Karpas-422 (cell line): ENCODE data around the gene ZGRF1. TPM values are rescaled to one million over a fixed set of nuclear protein-coding genes. Genes with fewer than 3 reads are reported as not detected.
"Not testable (repeated sequence)": the region's sequence is repeated elsewhere in the genome, so short reads cannot be mapped to it uniquely, and the experiment has no call there.

Experiments used
- DNase-seq: peaks from one replicate; pipeline ENCODE4 v3.0.0-alpha.2; 2015
- H2AFZ ChIP-seq: fragments of 200-600 bp; sonication (generic); 2 replicates; pipeline ENCODE4 v1.6.1; 2014; ENCODE audit warnings: antibody characterized with exemption, low read length, mixed read lengths
- H3K27ac ChIP-seq: fragments of 200-600 bp; sonication (generic); 2 replicates; pipeline ENCODE4 v1.5.1; 2014; ENCODE audit warnings: mild to moderate bottlenecking, low read length, moderate library complexity
- H3K27me3 ChIP-seq: fragments of 200-600 bp; sonication (generic); 2 replicates; pipeline ENCODE4 v1.6.1; 2014; ENCODE audit warnings: low read length, mixed read lengths
- H3K36me3 ChIP-seq: fragments of 200-600 bp; sonication (generic); 2 replicates; pipeline ENCODE4 v1.6.1; 2014; ENCODE audit warnings: low read length, mixed read lengths; ENCODE audit not compliant: insufficient read depth
- H3K4me1 ChIP-seq: fragments of 200-600 bp; sonication (generic); 2 replicates; pipeline ENCODE4 v1.6.1; 2014; ENCODE audit warnings: mild to moderate bottlenecking, low read length, mixed read lengths
- H3K4me2 ChIP-seq: fragments of 200-600 bp; sonication (generic); 2 replicates; pipeline ENCODE4 v1.6.1; 2014; ENCODE audit warnings: low read length, low read depth, mild to moderate bottlenecking; ENCODE audit not compliant: poor library complexity, severe bottlenecking
- H3K4me3 ChIP-seq: fragments of 200-600 bp; sonication (generic); 2 replicates; pipeline ENCODE4 v1.5.1; 2014; ENCODE audit warnings: mild to moderate bottlenecking, antibody characterized with exemption, low read length, mixed read lengths
- H3K79me2 ChIP-seq: fragments of 200-600 bp; sonication (generic); 2 replicates; pipeline ENCODE4 v1.6.1; 2014; ENCODE audit warnings: mild to moderate bottlenecking, low read length, mixed read lengths
- H3K9ac ChIP-seq: fragments of 200-600 bp; sonication (generic); 2 replicates; pipeline ENCODE4 v1.6.0; 2014; ENCODE audit warnings: low read length
- H3K9me2 ChIP-seq: fragments of 200-600 bp; sonication (generic), shearing (Covaris generic); replicated peaks from 2 replicates; pipeline ENCODE4 v1.6.0; 2014; ENCODE audit warnings: mild to moderate bottlenecking, low read length, moderate library complexity; ENCODE audit not compliant: insufficient read depth
- H3K9me3 ChIP-seq: fragments of 300-700, 200-600 bp; sonication (generic); 2 replicates; pipeline ENCODE4 v1.6.1; 2014; ENCODE audit warnings: low read length, mixed read lengths
- H4K20me1 ChIP-seq: fragments of 200-600 bp; sonication (generic); 2 replicates; pipeline ENCODE4 v1.6.1; 2014; ENCODE audit warnings: mild to moderate bottlenecking, antibody characterized with exemption, low read length, low read depth; ENCODE audit not compliant: insufficient read depth
- total RNA-seq: library from RNA; depleted of rRNA; stranded (reverse); fragments of >200 nt; shearing (Covaris generic); gene quantifications from 2 replicates; pipeline ENCODE4 v1.2.3, GENCODE V29; 2014; ENCODE audit warnings: low replicate concordance

ZGRF1 gene
- total RNA-seq, 1 experiment from 2014 or later: 39.8 TPM

DNA sequence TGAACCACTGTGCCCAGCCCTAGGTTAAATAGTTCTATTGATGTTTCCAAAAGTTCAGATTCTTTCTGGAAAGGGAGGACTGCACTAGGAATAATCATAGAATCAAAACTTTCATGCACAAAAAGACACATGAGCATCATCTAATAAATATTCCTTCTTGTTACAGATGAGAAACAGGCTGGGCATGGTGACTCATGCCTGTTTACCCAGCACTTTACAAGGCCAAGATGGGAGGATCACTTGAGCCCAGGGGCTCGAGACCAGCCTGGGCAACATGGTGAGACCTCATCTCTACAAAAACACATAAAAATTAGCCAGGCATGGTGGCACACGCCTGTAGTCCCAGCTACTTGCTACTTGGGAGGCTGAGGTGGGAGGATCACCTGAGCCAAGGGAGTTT is 27.9 kb upstream of the ZGRF1 start:
- Histone ChIP-seq H3K27me3 (no peaks in the 10 kb centered on the region), H3K27ac (no peak overlapping the region), H3K79me2 (no peaks in the 10 kb centered on the region), H3K4me3 (no peak overlapping the region), H3K36me3 (no peaks in the 10 kb centered on the region), H3K4me1 (no peaks in the 10 kb centered on the region), H3K9me2 (no peaks in the 10 kb centered on the region), H2AFZ (no peak overlapping the region), H3K4me2 (no peak overlapping the region), H3K9ac (no peak overlapping the region), H4K20me1 (no peaks in the 10 kb centered on the region), H3K9me3 (no peaks in the 10 kb centered on the region)
- DNase-seq: no peak

DNA sequence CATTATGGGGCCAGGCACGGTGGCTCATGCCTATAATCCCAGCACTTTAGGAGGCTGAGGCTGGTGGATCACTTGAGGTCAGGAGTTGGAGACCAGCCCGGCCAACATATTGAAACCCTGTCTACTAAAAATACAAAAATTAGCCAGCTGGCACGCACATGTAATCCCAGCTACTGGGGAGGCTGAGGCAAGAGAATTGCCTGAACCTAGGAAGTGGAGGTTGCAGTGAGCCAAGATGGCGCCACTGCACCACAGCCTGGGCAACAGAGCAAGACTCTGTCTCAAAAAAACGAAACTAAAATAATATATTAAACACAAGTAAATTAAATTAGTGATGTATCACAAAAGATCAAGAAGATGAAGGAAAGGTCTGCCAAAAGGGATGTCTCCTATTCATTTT is 19.4 kb upstream of the ZGRF1 start:
- not testable (repeated sequence) for H3K4me2 ChIP-seq, H2AFZ ChIP-seq, H3K4me1 ChIP-seq, H3K9me3 ChIP-seq, H3K27ac ChIP-seq, H3K9ac ChIP-seq, H3K79me2 ChIP-seq, H3K9me2 ChIP-seq, DNase-seq, H3K4me3 ChIP-seq, H4K20me1 ChIP-seq, H3K27me3 ChIP-seq
- peaks cover 65% of the 10 kb centered on the region for H3K36me3 ChIP-seq

DNA sequence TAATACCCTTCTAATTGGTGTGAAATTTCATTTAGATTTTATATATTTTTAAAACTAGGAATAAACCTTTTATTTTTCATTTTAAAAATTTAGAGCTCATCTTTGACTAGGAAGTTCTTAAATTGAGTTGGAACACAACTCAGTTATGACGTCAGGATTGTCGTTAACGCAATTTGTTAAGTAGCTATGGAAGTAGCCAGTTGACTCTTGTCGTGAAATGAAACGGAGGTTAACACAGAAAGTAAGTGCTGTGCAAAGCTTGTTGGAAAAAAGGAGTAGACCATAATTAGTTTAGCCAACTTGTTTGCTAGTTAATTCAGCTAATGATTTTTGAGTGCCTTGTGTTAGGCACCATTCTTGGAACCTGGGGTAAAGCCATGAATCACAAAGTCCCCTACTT is 18.6 kb upstream of the ZGRF1 start:
- Histone ChIP-seq H3K9ac (no peak overlapping the region), H3K4me1 (no peaks in the 10 kb centered on the region), H4K20me1 (no peaks in the 10 kb centered on the region), H3K27me3 (no peaks in the 10 kb centered on the region), H3K9me3 (no peaks in the 10 kb centered on the region), H3K9me2 (no peaks in the 10 kb centered on the region), H3K36me3 (peaks cover 72% of the 10 kb centered on the region), H3K79me2 (no peaks in the 10 kb centered on the region), H2AFZ (no peak overlapping the region), H3K4me2 (no peak overlapping the region), H3K4me3 (no peak overlapping the region), H3K27ac (no peak overlapping the region)
- peak; percentile 6 for DNase-seq

DNA sequence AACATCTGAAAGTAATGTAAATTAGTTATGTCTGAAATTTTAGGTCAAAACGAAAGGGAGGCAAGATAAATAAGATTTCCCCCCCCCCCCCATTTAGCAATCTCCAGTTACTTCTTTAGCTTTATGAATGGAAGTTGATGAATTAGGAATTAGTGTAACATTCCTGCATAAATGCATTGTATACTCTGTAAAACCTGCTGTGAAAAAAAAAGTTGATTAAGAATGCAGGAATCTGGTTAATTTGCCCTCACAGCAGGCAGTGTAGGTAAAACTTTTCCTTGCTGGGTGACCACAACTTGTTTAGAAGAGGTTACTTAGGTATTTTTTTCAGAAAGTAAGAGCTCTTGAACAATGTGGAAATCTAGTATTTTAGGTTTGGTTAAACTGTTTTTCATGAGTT is 15.5 kb upstream of the ZGRF1 start:
- H3K4me1 ChIP-seq: no peaks in the 10 kb centered on the region
- no peaks in the 10 kb centered on the region for H3K9me3 ChIP-seq
- DNase-seq: no peak
- peaks cover 85% of the 10 kb centered on the region for H3K36me3 ChIP-seq
- H3K9me2 ChIP-seq: no peaks in the 10 kb centered on the region
- H3K4me2 ChIP-seq: no peak overlapping the region
- H3K4me3 ChIP-seq: no peak overlapping the region
- H3K9ac ChIP-seq: no peak overlapping the region
- no peaks in the 10 kb centered on the region for H3K79me2 ChIP-seq
- H4K20me1 ChIP-seq: no peaks in the 10 kb centered on the region
- H3K27ac ChIP-seq: no peak overlapping the region
- no peaks in the 10 kb centered on the region for H3K27me3 ChIP-seq
- no peak overlapping the region for H2AFZ ChIP-seq

DNA sequence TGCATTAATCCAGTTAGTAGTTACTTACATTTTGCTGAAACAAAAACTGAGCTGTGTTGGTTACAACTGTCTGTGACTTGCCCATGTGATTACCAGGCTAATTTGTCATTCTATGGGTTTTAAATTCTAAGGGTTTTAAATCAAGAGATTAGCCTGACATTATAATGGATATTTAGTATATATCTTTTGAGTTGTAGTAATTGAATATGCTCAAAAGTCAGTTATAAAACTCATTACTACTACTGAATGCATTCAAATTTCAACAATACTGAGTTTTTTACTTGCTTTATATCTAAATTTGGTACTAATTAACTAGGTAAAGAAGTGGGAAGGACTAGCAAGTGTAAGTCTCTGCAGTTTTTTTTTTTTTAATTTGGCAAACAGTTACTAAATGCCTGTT is 14.9 kb upstream of the ZGRF1 start:
- no peak overlapping the region for H2AFZ ChIP-seq
- H3K9me2 ChIP-seq: no peaks in the 10 kb centered on the region
- no peak overlapping the region for H3K27ac ChIP-seq
- H3K36me3 ChIP-seq: peaks cover 84% of the 10 kb centered on the region
- no peaks in the 10 kb centered on the region for H3K79me2 ChIP-seq
- H3K4me3 ChIP-seq: no peak overlapping the region
- no peak for DNase-seq
- H4K20me1 ChIP-seq: no peaks in the 10 kb centered on the region
- H3K9ac ChIP-seq: no peak overlapping the region
- H3K27me3 ChIP-seq: no peaks in the 10 kb centered on the region
- H3K4me2 ChIP-seq: no peak overlapping the region
- H3K9me3 ChIP-seq: no peaks in the 10 kb centered on the region
- no peaks in the 10 kb centered on the region for H3K4me1 ChIP-seq

DNA sequence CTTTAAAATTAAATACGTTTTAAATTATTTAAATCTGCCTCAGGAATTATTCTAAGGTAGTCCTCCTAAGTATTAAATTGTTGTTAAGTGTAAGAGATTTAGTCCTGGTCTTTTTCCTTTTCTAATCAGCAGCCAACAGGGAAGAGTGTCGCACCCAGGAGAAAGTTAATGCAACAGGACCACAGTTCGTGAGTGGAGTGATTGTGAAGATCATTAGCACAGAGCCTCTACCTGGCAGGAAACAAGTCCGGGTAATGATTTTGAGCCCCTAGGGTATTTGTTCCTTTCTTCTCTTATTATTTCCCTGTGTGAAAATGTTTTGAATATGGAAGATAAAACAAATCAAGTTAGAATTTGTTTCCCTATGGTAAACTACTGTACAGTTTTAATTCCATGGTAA is 13.6 kb upstream of the ZGRF1 start:
- no peak for DNase-seq
- Histone ChIP-seq H3K9ac (no peak overlapping the region), H3K27ac (no peak overlapping the region), H2AFZ (no peak overlapping the region), H3K79me2 (no peaks in the 10 kb centered on the region), H3K4me2 (no peak overlapping the region), H3K9me2 (no peaks in the 10 kb centered on the region), H3K9me3 (no peaks in the 10 kb centered on the region), H3K27me3 (no peaks in the 10 kb centered on the region), H4K20me1 (no peaks in the 10 kb centered on the region), H3K4me1 (no peaks in the 10 kb centered on the region), H3K36me3 (peaks cover 81% of the 10 kb centered on the region), H3K4me3 (no peak overlapping the region)

DNA sequence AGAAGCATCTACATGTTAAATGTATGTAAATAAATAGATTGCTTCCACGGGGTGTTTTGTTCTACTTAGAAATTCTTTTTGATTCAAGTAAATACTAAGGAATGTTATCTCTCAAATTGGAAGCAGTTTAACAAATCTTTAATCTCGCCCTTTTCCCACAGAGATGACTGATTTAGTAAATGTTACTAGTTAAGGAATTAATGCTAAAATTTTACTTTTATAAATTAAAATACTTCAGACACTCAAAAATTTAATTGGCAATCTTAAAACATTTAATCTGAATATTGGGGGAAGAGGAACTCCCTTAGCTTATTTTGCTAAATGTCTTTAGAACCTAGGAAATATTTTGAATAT is 12.3 kb upstream of the ZGRF1 start:
- Histone ChIP-seq H3K79me2 (no peaks in the 10 kb centered on the region), H3K36me3 (peaks cover 71% of the 10 kb centered on the region), H4K20me1 (no peaks in the 10 kb centered on the region)

DNA sequence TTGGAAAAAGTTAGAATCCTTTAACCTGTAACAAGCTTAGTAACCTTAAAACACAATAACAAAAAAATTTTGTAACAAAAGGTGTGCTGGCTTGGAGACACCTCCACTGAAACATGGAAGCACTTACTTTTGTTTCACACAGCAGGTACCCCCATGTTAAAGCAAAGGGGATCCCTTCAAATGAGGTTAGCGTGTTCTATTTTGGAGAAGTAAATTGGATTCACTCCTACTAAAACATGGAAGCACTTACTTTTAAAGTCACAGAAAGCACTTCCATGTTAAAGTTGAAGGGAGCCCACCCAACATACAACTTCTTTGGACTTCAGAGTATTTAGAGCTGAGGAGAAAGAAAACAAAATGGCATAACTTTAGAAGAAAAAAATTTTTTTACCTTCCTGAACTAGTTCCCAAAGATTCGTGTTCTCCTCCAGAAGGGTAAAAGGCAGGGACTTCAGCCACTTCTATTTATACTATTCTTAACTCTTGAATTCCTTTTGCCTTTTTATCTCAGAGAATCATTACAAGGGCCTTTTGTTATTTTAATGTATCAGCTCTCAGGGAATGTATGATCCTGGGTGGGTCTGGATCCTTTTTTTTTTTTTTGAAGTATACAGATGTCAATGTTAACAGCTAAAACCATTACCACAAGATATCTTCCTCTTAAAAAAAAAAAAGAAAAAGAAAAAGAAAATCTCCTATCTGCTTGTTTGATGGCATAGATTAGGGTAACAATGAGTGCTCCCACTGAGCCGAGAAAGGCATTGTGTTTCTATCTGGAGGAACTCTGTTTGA is 11.8 kb upstream of the ZGRF1 start:
- H3K27ac ChIP-seq: no peak overlapping the region
- H3K9ac ChIP-seq: no peak overlapping the region
- H4K20me1 ChIP-seq: no peaks in the 10 kb centered on the region
- H3K9me3 ChIP-seq: no peaks in the 10 kb centered on the region
- no peak for DNase-seq
- H3K79me2 ChIP-seq: no peaks in the 10 kb centered on the region
- H3K4me1 ChIP-seq: no peaks in the 10 kb centered on the region
- peaks cover 66% of the 10 kb centered on the region for H3K36me3 ChIP-seq
- no peaks in the 10 kb centered on the region for H3K27me3 ChIP-seq
- no peak overlapping the region for H3K4me3 ChIP-seq
- no peak overlapping the region for H2AFZ ChIP-seq
- no peak overlapping the region for H3K4me2 ChIP-seq
- H3K9me2 ChIP-seq: no peaks in the 10 kb centered on the region

More for the DNA sequence above, 12.3 kb upstream of the ZGRF1 start:
- Histone ChIP-seq H3K4me2 (no peak overlapping the region), H3K27ac (no peak overlapping the region), H3K9ac (no peak overlapping the region), H2AFZ (no peak overlapping the region), H3K9me2 (no peaks in the 10 kb centered on the region), H3K4me1 (no peaks in the 10 kb centered on the region), H3K9me3 (no peaks in the 10 kb centered on the region), H3K4me3 (no peak overlapping the region), H3K27me3 (no peaks in the 10 kb centered on the region)
- DNase-seq: no peak
